Epithelial cell of esophagus (primary cell): ENCODE measurements around the gene APOBEC3G.
"Not testable (repeated sequence)": the region's sequence is repeated elsewhere in the genome, so short reads cannot be mapped to it uniquely, and the experiment has no call there.

ENCODE experiments used
- DNase-seq: peaks from one replicate; pipeline ENCODE4 v3.0.0; 2010; ENCODE audit warnings: low read depth
- H3K4me3 ChIP-seq: 2 replicates; pipeline ENCODE4 v1.5.1; 2011; ENCODE audit warnings: mild to moderate bottlenecking, low read length, control low read depth
- CTCF ChIP-seq: IDR thresholded peaks from 2 replicates; pipeline ENCODE4 v1.5.1; 2011; ENCODE audit warnings: low read depth, mild to moderate bottlenecking, low read length, control low read depth, inconsistent platforms; ENCODE audit not compliant: insufficient read depth; ENCODE audit errors: missing control alignments

APOBEC3G gene

GRCh38 chr22:39070186-39070585, 6.9 kb upstream of the APOBEC3G start:
- TF ChIP-seq CTCF: no peak
- no peak for DNase-seq
- no peak overlapping the region for H3K4me3 ChIP-seq

- H3K4me3 ChIP-seq, DNase-seq: not testable (repeated sequence)
Measured at GRCh38 chr22:39072581-39072981, 4.5 kb upstream of the APOBEC3G start.

- no peak for DNase-seq
- no peak overlapping the region for H3K4me3 ChIP-seq
- TF ChIP-seq CTCF: no peak
Measured at GRCh38 chr22:39073981-39074380, 3.1 kb upstream of the APOBEC3G start.

DNA sequence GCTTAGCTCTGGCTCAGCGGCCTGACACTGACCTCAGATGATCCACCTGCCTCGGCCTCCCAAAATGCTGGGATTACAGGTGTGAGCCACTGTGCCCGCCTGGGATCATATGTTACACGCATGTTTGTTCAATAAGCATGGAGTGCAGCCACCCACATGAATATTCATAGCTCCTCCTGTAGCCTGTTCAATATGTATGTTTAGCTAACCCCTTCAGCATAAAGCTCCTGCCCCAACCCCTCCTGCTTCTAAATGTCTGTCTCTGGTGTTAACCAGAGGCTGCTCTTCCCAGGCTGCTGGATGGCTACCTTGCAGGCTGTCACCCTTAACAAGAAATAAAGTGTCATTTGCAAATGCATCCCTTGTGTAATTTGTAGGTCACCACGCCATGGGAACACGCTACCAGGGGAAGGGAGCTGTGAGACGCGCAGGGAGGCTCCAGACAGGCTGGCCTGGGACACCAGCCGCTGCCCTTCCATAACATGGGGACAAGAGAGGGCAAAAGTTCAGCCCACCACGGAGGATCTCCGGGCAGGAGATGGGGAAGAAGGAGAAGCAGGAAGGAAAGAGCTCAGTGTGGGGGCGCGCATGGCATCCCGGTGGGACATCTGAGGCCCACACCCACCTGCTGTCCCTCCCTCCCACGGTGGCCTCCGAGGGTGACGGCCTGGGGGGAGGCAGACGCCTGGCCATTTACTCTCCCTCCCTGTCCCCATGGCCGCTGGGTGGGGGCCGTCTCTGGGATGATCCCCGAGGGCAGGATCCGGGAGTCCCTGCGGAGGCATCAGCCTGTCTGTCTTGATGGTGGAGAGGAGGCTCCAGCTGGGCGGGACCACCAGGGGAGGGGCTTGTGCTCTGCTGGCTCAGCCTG, 685 bp upstream of the APOBEC3G start:
- H3K4me3 ChIP-seq: not testable (repeated sequence)

GRCh38 chr22:39077912-39078311, 837 bp downstream of the APOBEC3G start:
- H3K4me3 ChIP-seq, DNase-seq: not testable (repeated sequence)

More for the DNA sequence above, 685 bp upstream of the APOBEC3G start:
- DNase-seq: not testable (repeated sequence)

DNA sequence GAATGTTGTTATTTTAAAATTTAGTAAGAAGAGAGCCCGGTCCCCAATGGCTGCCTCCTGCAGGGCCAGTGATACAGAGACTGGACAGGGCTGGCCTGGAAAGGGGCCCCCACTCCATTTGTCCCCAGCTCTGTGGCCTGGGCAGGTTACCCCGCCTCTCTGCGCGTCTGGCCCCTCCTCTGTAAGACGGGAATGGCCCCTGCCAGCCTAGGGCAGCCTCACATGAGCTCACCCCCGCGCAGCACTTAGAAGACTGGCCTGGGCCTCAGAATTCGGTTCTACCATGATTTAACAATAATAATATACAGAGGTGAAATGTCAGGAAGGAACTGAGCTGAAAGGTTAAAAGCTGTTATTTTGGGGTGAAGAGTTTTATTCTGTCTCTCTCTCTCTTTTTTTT, 1.3 kb downstream of the APOBEC3G start:
- TF ChIP-seq CTCF: no peak
- no peak for DNase-seq
- H3K4me3 ChIP-seq: no peak overlapping the region

DNA sequence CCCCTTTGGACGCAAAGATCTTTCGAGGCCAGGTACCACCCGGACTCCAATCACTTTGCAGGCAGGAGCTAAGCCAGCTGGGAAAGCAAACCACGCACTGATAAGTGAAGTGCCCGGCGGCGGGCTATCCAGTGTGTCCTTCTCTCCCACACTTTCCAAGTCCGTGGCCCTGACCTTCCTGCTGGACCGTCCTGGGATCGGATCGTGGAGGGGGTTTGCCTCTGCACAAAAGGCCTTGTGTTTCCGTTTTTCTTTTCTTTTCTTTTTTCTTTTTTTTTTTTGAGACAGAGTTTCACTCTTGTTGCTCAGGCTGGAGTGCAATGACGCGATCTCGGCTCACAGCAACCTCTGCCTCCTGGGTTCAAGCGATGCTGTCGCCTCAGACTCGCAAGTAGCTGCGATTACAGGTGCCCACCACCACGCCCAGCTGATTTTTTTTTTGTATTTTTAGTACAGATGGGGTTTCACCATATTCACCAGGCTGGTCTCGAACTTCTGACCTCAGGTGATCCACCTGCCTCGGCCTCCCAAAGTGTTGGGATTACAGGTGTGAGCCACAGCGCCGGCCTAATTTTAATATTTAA, 2.1 kb downstream of the APOBEC3G start:
- DNase-seq, H3K4me3 ChIP-seq: not testable (repeated sequence)

DNA sequence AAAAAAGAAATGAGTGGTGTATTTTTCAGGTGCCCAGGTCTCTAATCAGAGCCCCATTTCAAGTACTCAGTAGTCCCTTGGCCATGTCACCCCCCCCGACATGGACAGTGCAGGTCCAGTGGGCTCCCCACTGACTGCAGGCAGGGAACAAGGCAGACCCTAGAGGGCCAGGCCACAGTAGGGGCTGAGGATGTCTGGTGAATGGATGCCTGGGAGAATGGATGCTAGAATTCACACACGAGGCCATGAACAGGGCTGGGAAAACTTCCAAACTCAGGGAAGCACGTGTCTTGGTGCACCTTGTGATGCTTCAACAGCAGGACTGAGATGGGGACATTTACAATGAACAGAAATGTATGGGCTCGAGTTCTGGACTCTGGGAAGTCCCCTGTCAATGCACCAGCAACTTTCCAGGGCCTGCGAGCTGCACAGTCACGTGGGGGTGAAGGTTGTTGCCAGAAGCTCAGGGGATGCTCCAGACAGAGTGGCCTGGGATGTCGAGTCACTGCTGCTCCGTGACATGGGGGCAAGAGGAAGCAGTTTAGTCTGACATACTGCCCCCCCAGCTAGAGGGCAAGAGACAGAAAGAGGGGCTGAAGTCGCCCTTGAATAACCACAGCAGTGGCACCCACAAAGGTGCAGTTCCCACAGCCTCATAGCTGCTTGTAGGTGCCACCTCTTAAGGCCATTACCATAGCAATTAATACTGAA, 3.1 kb downstream of the APOBEC3G start:
- no peak for DNase-seq
- TF ChIP-seq CTCF: no peak
- no peak overlapping the region for H3K4me3 ChIP-seq

- no peak for DNase-seq
- TF ChIP-seq CTCF: no peak
- no peak overlapping the region for H3K4me3 ChIP-seq
Measured at GRCh38 chr22:39081016-39081415, 3.9 kb downstream of the APOBEC3G start.
